Activated CD4-positive, alpha-beta T cell treated with anti-CD3 and anti-CD28 coated beads, Interleukin-2, Interleukin-4, amounts not matched to agents 100 ng/mL and 50 ng/mL, durations not matched to agents 16 hours and 8 hours (primary cell): ENCODE data around the gene JSRP1.

Experiments
- DNase-seq: peaks from one replicate; pipeline ENCODE4 v3.0.0-alpha.2; 2020; ENCODE audit warnings: low spot score

The JSRP1 gene

DNA sequence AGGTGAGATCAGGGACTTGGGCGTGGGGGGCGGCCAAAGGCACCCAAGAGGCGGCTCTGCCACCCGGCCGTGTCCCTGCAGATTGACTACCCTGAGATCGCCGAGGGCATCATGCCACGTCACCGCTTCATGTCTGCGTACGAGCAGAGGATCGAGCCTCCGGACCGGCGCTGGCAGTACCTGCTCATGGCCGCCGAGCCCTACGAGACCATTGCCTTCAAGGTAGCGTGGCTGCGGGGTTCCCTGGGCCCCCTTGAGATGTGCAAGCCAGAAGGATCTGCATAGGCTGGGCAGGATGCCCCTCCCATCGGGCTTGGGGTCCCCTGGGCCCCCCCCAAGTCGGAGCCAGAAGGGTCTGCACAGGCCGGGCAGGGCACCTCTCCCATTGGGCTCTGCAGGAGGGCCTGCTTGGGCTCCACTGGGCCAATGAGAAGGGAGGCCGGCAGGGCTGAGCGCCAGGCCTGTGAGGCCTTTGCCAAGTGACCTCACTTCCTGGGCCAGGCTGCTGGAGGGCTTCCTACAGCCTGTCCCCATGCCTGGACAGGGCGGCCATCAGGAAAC lies 9.3 kb downstream of the JSRP1 start:
- DNase-seq = no peak

DNA sequence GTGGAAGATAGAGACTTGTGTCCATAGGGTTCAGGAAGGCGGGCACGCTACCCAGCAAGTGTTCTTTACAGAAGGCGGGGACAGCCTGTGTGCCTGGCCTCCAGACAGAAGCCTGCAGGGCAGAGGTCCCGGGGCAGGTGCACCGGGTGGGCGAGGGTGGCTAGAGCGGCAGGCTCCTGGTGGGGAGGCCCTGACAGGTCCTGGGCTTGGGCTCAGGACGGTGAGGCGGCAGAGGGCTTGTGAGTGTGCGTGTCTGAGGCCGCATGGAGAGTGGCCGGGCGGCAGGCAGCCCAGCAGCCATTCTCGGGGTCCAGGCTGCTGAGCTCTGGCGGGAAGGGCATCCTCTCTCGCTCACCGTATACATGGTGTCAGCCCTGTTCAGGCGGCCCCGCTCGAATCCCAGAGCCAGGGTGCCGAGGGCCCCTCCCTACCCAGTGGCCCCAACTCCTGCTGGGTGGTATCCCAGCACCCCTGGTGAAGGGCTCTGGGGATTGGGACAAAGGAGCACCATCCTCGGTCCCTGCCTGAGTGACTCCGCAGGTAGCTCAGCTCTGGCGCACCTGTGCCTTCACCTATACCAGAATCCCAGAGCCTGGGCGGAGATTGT lies 10.1 kb downstream of the JSRP1 start:
- DNase-seq = no peak

DNA sequence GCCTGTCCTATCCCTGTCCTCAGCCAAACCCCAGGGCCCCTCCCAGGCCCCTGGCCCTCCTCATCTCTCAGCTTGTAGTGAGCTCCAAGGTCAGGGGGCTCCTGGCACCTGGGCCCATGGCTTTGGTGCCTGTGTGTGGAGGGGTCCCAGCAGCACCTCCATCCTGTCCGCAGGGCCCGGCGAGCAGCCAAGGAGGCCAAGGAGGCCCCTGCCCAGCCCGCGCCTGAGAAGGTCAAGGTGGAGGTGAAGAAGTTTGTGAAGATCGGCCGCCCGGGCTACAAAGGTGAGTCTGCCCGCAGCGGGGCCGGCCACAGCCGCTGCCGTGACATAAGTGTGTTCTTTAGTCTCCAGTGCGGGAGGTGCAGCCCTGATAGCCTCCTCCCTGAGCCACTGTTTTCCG lies 10.9 kb downstream of the JSRP1 start:
- no peak for DNase-seq

GRCh38 chr19:2244486-2244885 lies 11.7 kb downstream of the JSRP1 start:
- DNase-seq = no peak

GRCh38 chr19:2244125-2244411 lies 12.1 kb downstream of the JSRP1 start:
- no peak for DNase-seq

DNA sequence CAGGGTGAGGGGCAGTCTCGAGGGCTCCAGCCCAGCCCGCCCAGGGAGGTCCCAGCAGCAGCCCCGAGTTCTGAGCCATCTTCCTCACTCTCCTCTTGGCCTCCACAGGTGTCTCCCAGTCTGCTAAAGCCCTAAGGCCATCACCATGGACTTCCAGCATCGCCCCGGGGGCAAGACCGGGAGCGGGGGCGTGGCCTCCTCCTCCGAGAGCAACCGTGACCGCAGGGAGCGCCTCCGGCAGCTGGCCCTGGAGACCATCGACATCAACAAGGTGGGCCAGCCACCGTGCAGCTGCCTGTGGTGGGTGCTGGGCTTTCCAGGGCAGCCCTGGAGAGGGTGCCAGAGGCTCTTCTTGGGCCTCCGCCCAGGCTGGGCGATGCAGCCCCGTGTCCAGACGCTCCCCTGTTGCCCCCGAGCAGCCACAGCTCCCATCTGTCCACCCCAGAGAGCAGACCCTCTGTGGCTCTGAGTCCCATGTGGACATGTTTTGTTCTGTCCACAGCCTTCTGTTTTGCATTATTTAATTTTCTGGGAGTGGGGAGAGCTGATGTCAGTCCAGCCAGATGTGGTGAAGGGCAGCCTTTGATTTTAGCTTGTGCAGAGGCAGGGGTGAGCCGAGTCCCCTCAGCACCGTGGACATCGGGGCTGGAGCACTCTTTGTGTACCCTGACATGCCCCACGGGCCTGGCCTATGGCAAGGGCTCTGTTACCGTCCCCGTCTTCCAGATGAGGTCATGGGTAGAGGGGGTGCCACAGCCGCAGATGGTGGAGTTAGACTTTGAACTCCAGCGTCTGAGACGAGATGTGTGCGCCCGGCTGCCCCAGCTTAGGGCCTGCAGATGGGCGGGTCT lies 12.7 kb downstream of the JSRP1 start:
- no peak for DNase-seq

GRCh38 chr19:2242816-2243215 lies 13.4 kb downstream of the JSRP1 start:
- DNase-seq = no peak

- DNase-seq = no peak
Observed at GRCh38 chr19:2242092-2242537, 14.1 kb downstream of the JSRP1 start.

- DNase-seq = no peak
Observed at GRCh38 chr19:2240881-2241760, 15.1 kb downstream of the JSRP1 start.

GRCh38 chr19:2239771-2240770 lies 16.1 kb downstream of the JSRP1 start:
- peak; percentile 40 for DNase-seq

- DNase-seq = no peak
Observed at GRCh38 chr19:2239173-2239572, 17.0 kb downstream of the JSRP1 start.

DNA sequence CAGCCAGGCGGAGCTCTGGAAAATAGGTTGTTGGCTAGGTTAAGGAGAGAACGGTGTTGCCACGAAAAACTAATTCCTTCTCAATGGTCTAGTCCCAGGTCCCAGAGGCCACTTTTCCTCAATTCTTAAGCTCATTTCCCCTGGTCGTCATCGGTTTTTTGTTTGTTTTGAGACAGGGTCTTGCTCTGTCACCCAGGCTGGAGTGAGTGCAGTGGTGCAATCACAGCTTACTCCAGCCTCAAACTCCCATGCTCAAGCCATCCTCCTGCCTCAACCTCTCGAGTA lies 18.4 kb downstream of the JSRP1 start:
- DNase-seq = no peak

GRCh38 chr19:2237051-2237868 lies 19.0 kb downstream of the JSRP1 start:
- DNase-seq = no peak

- DNase-seq = peak; percentile 97
Observed at GRCh38 chr19:2236314-2237050, 19.7 kb downstream of the JSRP1 start, which contains the start of the genes PLEKHJ1 and SF3A2. TSS of gene PLEKHJ1 (minus strand) at chr19:2236329. CDS start at chr19:2236248, 81 bp downstream. TSS of gene SF3A2 (plus strand) at chr19:2236824. CDS start at chr19:2243419, 6,595 bp downstream.

- no peak for DNase-seq
Observed at GRCh38 chr19:2236064-2236313, 20.2 kb downstream of the JSRP1 start.

DNA sequence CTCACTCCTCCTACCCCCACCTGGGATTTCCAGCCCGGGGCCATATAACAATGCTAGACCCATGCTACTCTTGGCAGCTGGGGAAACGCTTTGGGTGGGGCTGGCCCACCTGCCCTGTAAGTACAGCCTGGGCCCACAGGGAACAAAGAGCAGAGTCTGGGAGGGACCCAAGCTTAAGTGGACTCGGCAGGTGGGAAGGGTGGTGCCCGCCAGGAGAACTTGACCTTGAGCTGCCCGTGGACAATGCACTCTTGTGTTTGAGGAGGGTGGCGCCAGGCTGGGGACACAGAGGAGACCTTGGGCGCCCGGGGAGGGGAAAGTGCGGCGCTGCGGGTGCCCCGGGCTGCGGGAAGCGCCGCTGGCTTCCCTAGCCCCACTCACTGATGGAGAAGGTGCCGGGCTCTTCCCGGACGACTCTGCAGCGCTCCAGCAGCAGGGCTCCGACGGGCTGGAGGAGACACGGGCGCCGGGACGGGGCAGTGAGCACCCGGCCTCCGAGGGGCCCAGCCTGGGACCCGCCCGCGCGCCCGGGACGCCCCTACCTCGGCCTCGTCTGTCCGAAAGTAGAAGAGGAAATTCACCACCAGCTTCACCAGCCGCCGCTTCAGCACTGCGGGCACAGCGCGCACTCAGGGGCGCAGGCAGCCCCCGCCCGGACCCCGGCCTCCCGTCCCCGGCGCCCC lies 20.7 kb downstream of the JSRP1 start:
- DNase-seq = no peak

- no peak for DNase-seq
Observed at GRCh38 chr19:2234996-2235380, 21.2 kb downstream of the JSRP1 start.

GRCh38 chr19:2233601-2234280 lies 22.5 kb downstream of the JSRP1 start:
- DNase-seq = no peak
